ENCODE data around the gene SCNN1B. TPM values are rescaled to one million over a fixed set of nuclear protein-coding genes. Genes with fewer than 3 reads are reported as not detected.

The SCNN1B gene
- total and polyA plus RNA-seq, 2 of the 13 experiments (the other 11 are each of a cell fraction or from before 2014, with no cell fraction given) = not detected

GRCh38 chr16:23403547-23403946 lies 101.4 kb downstream of the SCNN1B start:
- ChIA-PET POLR2A (no interaction called here), CTCF (ENCODE audit: low intra/inter-chr PET ratio, low total read pairs) (no interaction called here)
- 94% methylated on average over 11 of the region's 11 CpGs for WGBS (ENCODE audit: low lambda C conversion rate)
- H3K79me2 ChIP-seq (ENCODE audit: insufficient read depth, low read length) = no peaks in the 10 kb centered on the region
- in situ Hi-C loops (cut with HindIII; ENCODE audit: extremely low pct_ligation_motif_present, low pct_unique_long_range_greater_than_20kb) (no loop called here), intact Hi-C loops (cut with micrococcal nuclease; ENCODE audit: unreplicated experiment) (no loop called here)
- peaks cover 30 to 81% of the 10 kb centered on the region in 2 experiments for H3K36me3 ChIP-seq (replicated peaks in 1 of 2; ENCODE audit: control insufficient read depth in 1 of 2, insufficient read depth in 2 of 2, low read length in 2 of 2)
- H2AFZ ChIP-seq (ENCODE audit: low read length) = no peak overlapping the region
- no peak for DNase-seq (ENCODE audit: low spot score)
- H4K20me1 ChIP-seq (ENCODE audit: insufficient read depth, low read length) = no peaks in the 10 kb centered on the region
- TF ChIP-seq MAFF (IDR thresholded peaks at IDR 0.05; ENCODE audit: low read depth, low read length) (peak; percentile 60), NFYC (CRISPR knock-in tag; IDR thresholded peaks at IDR 0.05) (no peak), MAFK (conservative IDR thresholded peaks at IDR 0.05 in 1 of 2, IDR thresholded peaks at IDR 0.05 in 1 of 2; ENCODE audit: low read length in 2 of 2) (peak; percentile 60 to 76)
- FAIRE-seq = no peak
- no peaks in the 10 kb centered on the region for H3K27me3 ChIP-seq (ENCODE audit: control insufficient read depth in 1 of 2, insufficient read depth in 2 of 2, low read length in 2 of 2)
- BruUV-seq (replicated peaks) = no TSS peak
- no peak for ATAC-seq
- H3K4me2 ChIP-seq (ENCODE audit: low read depth, low read length) = no peak overlapping the region
- no peaks in the 10 kb centered on the region for H3K9me3 ChIP-seq (ENCODE audit: low read length)
- H3K4me1 ChIP-seq (ENCODE audit: insufficient read depth, low read length) = no peaks in the 10 kb centered on the region
- H3K9ac ChIP-seq (ENCODE audit: insufficient read depth, low read depth, low read length) = no peak overlapping the region
- H3K4me3 ChIP-seq (replicated peaks in 1 of 3; ENCODE audit: insufficient read depth in 1 of 3, low read depth in 2 of 3, low read length in 3 of 3) = no peak overlapping the region
- no peak overlapping the region for H3K27ac ChIP-seq (ENCODE audit: extremely low read length, insufficient read depth, low read length)

DNA sequence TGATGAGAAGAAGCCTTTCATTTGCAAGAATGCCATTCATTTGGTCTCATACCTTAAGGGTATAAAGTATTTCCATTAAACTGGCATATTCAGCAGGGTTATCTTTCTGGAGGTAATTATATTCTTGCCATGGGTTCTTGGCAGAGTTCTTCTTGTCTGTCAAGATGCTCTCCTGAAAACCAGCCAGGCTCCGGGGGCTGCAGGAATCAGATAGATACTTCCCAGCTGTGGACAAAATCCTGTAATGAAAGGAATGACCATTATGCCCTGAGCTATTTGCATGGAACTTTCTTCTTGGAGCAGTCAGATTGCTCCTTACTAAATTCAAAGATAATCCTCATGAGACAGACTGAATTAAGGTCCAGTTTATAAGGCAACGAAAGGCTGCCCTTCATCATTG lies 103.9 kb downstream of the SCNN1B start:
- H3K4me3 ChIP-seq (replicated peaks in 1 of 3; ENCODE audit: insufficient read depth in 1 of 3, low read depth in 2 of 3, low read length in 3 of 3) = no peak overlapping the region
- H4K20me1 ChIP-seq (ENCODE audit: insufficient read depth, low read length) = no peaks in the 10 kb centered on the region
- H3K4me2 ChIP-seq (ENCODE audit: low read depth, low read length) = no peak overlapping the region
- DNase-seq (ENCODE audit: low spot score) = no peak
- peaks cover 29 to 71% of the 10 kb centered on the region in 2 experiments for H3K36me3 ChIP-seq (replicated peaks in 1 of 2; ENCODE audit: control insufficient read depth in 1 of 2, insufficient read depth in 2 of 2, low read length in 2 of 2)
- no peaks in the 10 kb centered on the region for H3K79me2 ChIP-seq (ENCODE audit: insufficient read depth, low read length)
- H3K27ac ChIP-seq (ENCODE audit: extremely low read length, insufficient read depth, low read length) = no peak overlapping the region
- BruUV-seq (replicated peaks) = no TSS peak
- H3K9me3 ChIP-seq (ENCODE audit: low read length) = no peaks in the 10 kb centered on the region
- intact Hi-C loops (cut with micrococcal nuclease; ENCODE audit: unreplicated experiment) = no loop called here
- no peak overlapping the region for H2AFZ ChIP-seq (ENCODE audit: low read length)
- no peaks in the 10 kb centered on the region for H3K27me3 ChIP-seq (ENCODE audit: control insufficient read depth in 1 of 2, insufficient read depth in 2 of 2, low read length in 2 of 2)
- 100% methylated on average over 2 of the region's 2 CpGs for WGBS (ENCODE audit: low lambda C conversion rate)
- no peak for ATAC-seq
- CTCF ChIA-PET (ENCODE audit: low intra/inter-chr PET ratio, low total read pairs) = no interaction called here
- H3K4me1 ChIP-seq (ENCODE audit: insufficient read depth, low read length) = no peaks in the 10 kb centered on the region
- in situ Hi-C loops (cut with HindIII; ENCODE audit: extremely low pct_ligation_motif_present, low pct_unique_long_range_greater_than_20kb) = no loop called here
- H3K9ac ChIP-seq (ENCODE audit: insufficient read depth, low read depth, low read length) = no peak overlapping the region
- FAIRE-seq = no peak
- POLR2A ChIA-PET = no interaction called here
- TF ChIP-seq CC2D1A (CRISPR knock-in tag; IDR thresholded peaks at IDR 0.05) = no peak
- no peak for TF ChIP-seq NKX3-1 (CRISPR knock-in tag; IDR thresholded peaks at IDR 0.05)
- no peak for TF ChIP-seq GATAD1 (CRISPR knock-in tag; IDR thresholded peaks at IDR 0.05)
- no peak for TF ChIP-seq MTA1 (CRISPR knock-in tag; IDR thresholded peaks at IDR 0.05; ENCODE audit: borderline replicate concordance)
- no peak for TF ChIP-seq SRSF4 (IDR thresholded peaks at IDR 0.05; ENCODE audit: low read depth, low read length, poor library complexity, severe bottlenecking)
- TF ChIP-seq, protein P1, sequence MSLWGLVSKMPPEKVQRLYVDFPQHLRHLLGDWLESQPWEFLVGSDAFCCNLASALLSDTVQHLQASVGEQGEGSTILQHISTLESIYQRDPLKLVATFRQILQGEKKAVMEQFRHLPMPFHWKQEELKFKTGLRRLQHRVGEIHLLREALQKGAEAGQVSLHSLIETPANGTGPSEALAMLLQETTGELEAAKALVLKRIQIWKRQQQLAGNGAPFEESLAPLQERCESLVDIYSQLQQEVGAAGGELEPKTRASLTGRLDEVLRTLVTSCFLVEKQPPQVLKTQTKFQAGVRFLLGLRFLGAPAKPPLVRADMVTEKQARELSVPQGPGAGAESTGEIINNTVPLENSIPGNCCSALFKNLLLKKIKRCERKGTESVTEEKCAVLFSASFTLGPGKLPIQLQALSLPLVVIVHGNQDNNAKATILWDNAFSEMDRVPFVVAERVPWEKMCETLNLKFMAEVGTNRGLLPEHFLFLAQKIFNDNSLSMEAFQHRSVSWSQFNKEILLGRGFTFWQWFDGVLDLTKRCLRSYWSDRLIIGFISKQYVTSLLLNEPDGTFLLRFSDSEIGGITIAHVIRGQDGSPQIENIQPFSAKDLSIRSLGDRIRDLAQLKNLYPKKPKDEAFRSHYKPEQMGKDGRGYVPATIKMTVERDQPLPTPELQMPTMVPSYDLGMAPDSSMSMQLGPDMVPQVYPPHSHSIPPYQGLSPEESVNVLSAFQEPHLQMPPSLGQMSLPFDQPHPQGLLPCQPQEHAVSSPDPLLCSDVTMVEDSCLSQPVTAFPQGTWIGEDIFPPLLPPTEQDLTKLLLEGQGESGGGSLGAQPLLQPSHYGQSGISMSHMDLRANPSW (CRISPR knock-in tag; IDR thresholded peaks at IDR 0.05; ENCODE audit: borderline replicate concordance) = no peak
- no peak for TF ChIP-seq ZNF350 (CRISPR knock-in tag; IDR thresholded peaks at IDR 0.05; ENCODE audit: borderline replicate concordance, low read depth)
- no peak for TF ChIP-seq NFAT5 (CRISPR knock-in tag; IDR thresholded peaks at IDR 0.05)
- TF ChIP-seq FOXK1 (CRISPR knock-in tag; IDR thresholded peaks at IDR 0.05; ENCODE audit: borderline replicate concordance, low read depth) = no peak

All from HepG2 (cell line).